Activated gamma-delta T cell treated with Interleukin-2 at 50 U/mL for 16 hours (primary cell): ENCODE data around the gene KCNG1.
"Not testable (repeated sequence)": the region's sequence is repeated elsewhere in the genome, so short reads cannot be mapped to it uniquely, and the experiment has no call there.

Source experiments
- DNase-seq: peaks from one replicate; pipeline ENCODE4 v3.0.0-alpha.2; 2020

Gene KCNG1, protein sequence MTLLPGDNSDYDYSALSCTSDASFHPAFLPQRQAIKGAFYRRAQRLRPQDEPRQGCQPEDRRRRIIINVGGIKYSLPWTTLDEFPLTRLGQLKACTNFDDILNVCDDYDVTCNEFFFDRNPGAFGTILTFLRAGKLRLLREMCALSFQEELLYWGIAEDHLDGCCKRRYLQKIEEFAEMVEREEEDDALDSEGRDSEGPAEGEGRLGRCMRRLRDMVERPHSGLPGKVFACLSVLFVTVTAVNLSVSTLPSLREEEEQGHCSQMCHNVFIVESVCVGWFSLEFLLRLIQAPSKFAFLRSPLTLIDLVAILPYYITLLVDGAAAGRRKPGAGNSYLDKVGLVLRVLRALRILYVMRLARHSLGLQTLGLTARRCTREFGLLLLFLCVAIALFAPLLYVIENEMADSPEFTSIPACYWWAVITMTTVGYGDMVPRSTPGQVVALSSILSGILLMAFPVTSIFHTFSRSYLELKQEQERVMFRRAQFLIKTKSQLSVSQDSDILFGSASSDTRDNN

GRCh38 chr20:51022803-51023616, at the start of gene KCNG1:
TSS of gene KCNG1 (minus strand) at chr20:51023107. CDS start at chr20:51010338, 12,769 bp downstream.
- DNase-seq: no peak

DNA sequence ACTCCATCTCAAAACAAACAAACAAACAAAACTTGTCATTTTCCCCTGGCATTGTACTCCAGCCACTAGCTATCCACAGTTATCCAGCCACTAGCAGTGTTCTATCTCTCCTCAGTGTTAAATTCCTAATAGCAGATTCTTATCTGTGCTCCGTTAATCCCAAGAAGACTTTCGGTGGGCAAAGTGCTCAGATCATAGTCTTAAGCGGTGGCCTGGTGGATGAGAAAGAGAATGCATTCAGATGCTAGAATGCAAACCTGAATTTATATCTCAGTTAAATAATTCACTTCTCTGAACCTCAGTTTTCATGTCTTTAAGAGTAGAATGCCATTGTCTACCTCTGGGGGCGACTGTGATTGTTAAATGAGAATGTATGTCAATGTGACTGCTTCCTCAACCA, 47.7 kb upstream of the KCNG1 start:
- DNase-seq: no peak

DNA sequence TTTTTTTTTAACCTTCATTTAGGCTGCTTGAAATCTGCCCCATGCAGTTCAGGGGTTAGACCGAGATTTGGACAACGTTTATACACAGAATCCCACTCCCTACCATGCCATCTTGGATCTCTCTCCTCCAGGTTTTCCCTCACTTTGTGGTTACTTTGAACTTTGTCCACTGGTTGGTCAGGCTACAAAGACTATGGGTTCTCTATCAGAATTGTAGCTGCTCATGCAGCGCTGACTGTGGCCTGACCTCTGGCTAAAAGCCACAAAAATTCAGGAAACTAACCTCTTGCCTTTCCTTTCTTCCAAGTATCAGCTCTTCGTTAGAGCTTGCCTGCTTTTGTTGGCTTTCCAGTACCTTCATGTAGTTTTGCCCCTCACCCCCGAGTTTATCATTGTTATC, 44.9 kb upstream of the KCNG1 start:
- no peak for DNase-seq

DNA sequence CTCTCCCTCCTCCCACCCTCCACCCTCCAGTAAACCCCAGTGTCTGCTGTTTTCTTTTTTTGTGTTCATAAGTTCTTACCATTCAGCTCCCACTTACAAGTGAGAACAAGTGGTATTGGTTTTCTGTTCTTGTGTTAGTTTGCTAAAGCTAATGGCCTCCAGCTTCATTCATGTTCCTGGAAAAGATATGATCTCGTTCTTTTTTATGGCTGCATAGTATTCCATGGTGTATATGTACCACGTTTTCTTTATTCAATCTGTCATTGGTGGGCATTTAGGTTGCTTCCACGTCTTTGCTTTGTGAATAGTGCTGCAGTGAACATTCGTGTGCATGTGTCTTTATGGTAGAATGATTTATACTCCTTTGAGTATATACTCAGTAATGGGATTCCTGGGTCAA, 42.7 kb upstream of the KCNG1 start:
- DNase-seq: no peak

DNA sequence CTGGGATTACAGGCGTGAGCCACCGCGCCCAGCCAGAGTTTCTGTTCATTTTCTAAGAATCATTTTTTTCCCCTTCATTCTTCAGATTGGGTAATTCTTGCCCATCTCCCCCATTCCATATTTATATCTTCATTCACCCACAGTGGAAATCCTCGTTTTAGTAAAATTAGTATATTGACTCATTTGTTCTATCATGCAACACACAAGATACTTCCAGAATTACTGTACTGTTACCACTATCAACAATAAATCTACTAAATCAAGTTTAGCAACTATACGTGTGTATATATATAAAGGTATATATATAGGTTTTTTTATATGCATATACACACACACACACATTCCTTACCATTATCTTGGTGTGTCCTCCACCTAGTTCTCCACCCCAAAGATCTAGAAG, 41.2 kb upstream of the KCNG1 start:
- DNase-seq: no peak

DNA sequence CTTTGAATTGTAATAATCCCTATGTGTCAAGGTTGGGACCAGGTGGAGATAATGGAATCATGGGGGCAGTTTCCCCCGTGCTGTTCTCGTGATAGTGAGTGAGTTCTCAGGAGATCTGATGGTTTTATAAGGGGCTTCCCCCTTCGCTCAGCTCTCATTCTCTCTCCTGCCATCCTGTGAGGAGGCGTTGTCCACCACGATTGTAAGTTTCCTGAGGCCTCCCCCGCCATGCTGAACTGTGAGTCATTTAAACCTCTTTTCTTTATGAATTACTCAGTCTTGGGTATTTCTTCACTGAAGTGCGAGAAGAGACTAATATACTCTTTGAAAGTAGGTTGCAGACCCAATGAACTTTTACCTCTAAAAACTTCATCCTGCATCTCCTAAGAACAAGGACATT, 39.2 kb upstream of the KCNG1 start:
- no peak for DNase-seq

- DNase-seq: no peak
Observed at GRCh38 chr20:51061418-51062045, 38.6 kb upstream of the KCNG1 start.

DNA sequence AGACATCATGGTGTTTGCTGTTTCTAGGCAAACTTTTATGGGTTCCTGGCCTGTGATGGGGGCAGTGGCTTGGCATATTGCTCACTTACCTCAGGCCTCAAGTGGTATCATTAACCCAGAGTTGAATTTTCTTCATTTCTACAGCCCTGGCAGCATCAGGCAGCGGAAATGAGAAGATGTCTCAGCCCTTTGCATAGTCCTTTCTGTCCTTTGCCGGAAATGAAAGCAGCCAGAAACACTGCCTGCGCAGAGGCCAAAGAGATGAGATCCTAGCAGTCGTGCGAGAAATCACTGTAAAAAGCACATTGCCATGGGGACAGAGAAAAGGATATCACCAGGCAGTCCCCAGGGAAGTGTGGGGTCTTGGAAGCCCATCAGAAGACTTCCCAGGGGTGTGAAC, 37.4 kb upstream of the KCNG1 start:
- no peak for DNase-seq

GRCh38 chr20:51059862-51060261, 37.0 kb upstream of the KCNG1 start:
- no peak for DNase-seq

- no peak for DNase-seq
Observed at GRCh38 chr20:51058017-51058416, 35.1 kb upstream of the KCNG1 start.

- DNase-seq: no peak
Observed at GRCh38 chr20:51054233-51054632, 31.3 kb upstream of the KCNG1 start.

GRCh38 chr20:51050531-51051075, 27.7 kb upstream of the KCNG1 start:
- DNase-seq: no peak

DNA sequence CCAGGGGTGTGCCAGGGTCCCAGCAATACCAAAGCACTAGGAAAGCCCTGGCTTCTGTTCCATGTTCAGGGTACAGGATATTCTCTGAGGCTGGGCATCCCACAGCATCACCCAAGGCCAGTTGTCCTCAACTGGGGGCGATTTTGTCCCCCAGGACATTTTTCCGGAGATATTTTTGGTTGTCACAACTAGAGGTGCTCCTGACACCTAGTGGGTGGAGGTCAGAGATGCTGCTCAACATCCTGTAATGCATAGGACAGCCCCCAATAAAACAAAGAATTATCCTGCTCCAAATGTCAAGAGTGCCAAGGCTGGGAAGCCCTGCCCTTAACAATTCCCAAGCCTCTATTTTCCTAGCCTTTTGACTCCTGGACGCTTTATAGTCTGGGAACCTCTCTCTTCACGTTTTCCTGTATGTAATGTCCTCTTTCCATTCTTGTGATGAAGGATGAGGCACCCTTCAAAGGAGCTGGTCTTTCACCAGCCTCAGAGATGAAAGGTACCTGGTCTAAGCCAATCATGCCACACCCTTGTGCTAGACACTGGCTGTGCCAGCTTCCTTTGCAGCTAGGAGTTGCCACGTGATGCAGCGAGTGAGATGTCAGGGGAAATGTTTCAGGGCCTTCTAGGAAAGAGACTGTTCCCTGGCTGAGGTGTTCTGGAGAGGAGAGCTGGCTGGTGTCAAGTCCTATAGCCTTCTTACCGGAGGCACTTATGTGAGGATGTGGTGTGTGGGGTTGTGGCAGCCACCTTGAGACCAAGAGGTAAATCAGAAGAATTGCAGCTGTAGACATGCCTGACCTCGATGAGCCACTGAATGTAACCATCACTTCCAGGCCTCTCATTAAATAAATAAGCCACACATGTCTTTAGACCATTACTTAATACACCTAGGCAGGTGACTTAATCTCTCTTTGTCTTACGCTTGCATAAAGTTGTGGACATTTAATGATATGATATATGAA, 23.4 kb upstream of the KCNG1 start:
- DNase-seq: no peak

DNA sequence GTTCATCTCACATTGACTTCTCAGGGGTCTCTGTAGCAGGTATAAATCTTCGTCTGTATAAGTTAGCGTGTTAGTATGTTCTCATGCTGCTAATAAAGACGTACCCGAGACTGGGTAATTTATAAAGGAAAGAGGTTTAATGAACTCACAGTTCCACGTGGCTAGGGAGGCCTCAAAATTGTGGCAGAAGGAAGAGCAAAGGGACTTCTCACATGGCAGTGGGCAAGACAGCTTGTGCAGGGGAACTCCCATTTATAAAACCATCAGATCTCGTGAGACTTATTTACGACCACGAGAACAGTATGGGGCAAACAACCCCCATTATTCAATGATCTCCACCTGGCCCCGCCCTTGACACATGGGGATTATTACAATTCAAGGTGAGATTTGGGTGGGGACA, 22.6 kb upstream of the KCNG1 start:
- DNase-seq: not testable (repeated sequence)

DNA sequence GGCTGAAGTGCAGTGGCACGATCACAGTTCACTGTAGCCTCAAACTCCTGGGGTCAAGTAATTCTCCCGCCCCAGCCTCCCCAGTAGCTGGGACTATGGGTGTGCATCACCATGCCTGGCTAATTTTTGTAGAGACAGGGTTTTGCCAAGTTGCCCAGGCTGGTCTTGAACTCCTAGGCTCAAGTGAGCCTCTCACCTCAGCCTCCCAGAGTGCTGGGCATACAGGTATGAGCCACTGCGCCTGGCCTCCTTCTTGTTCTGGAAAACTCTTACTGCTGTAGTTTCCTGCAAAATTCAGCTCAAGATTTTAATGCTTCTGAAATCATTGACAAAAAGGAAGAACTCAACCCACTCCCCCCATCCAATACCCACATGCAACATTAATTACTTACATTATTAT, 21.9 kb upstream of the KCNG1 start:
- no peak for DNase-seq

- DNase-seq: no peak
Observed at GRCh38 chr20:51043811-51044210, 20.9 kb upstream of the KCNG1 start.

GRCh38 chr20:51042657-51043247, 19.8 kb upstream of the KCNG1 start:
- DNase-seq: no peak

DNA sequence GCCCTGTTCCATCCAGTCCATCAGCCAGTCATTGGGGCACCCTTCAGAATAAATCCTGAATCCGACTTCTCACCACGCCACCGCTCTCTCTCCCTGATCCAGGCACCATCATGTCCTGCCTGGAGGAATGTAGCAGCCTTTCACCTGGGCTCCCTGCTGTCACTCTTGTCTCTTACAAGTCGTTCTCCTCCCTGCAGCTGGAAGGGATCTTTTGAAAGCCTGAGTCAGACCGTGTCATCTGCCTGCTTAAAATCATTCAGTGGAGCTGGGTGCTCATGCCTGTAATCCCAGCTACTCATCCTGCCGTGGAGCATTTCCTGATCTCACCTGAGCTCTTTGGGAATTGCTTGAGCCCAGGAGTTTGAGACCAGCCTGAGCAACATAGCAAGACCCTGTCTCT, 19.2 kb upstream of the KCNG1 start:
- DNase-seq: no peak

DNA sequence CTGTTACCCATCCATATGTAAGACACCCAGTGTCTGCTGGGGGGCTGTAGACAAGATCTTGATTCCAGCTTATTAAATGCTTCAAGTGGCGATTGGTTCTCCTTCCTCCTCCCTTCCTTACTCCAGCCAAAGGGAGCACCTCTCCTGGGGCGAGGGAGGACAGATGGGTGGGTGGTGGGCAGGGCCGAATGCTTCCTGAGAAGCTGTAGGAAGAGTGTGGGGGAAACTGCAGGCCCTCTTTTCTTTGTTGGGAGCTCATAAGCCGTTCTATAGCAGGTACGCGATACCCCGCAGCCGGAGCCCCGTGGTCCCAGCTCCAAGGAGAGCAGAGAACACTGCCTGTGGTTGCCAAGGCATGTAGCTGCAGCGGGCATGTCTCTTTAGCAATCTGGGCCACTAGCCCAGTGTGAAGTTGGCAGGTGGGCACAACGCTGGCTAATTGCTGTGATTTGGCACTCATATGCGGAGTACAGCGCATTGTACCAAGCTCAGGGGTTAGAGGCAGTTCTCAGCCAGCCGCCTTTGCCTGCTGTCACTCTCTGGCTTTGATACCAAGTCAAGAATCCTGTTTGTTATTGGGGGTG, 14.7 kb upstream of the KCNG1 start:
- no peak for DNase-seq

DNA sequence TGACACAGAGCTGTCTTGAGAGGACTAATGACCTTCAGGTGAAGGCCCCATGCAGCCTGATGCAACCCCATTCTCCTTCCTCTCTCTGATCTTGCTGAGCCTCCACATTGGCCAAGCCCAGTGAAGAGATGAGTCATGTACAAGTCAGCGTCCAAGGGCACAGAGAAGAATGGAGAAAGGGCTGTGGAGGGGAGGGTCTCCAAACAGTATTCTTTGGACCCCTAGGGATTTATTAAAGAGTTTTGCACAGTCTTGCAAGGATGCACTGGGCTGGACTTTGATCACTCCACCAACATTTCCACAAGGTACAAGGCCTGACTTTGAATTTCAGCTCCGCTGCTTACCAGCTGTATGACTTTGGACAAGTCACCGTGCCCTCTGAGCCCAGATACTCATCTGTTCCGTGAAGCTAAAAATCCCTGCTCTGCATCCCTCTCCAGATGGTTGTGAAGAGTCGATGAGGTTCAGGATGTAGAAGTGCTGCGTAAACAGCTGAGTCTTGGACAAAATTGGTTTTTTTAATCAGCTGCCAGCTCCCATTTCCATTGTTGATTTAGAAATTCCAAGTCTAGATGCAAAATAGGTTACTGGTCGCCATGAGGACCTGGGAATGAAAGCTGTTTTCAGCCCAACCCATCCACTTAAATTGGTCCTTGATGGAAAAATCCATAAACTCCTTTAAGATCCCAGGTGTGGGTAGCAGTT, 14.1 kb upstream of the KCNG1 start:
- DNase-seq: no peak

- DNase-seq: no peak
Observed at GRCh38 chr20:51036226-51036625, 13.3 kb upstream of the KCNG1 start.
